Activated naive CD8-positive, alpha-beta T cell treated with anti-CD3 and anti-CD28 coated beads, Interleukin-2, amount 10 ng/mL, durations not matched to agents 7 days and 5 days (primary cell): ENCODE measurements around the gene SCN5A. TPM values are rescaled to one million over a fixed set of nuclear protein-coding genes. Genes with fewer than 3 reads are reported as not detected.

Experiments
- ATAC-seq: fragments of 150-1000 bp; cut with Tn5 transposase; one replicate; pipeline ENCODE4 v1.10.0; 2021; ENCODE audit warnings: low read depth, moderate library complexity
- POLR2A ChIA-PET: fragments of 350-600 bp; sonication (Branson Sonifier 250); formaldehyde crosslinking; loops from one replicate; lab custom pipeline; 2021; ENCODE audit warnings: antibody characterized with exemption; lab: Charles Lee
- DNase-seq: peaks from one replicate; pipeline ENCODE4 v3.0.0; 2021
- H3K27ac Mint-ChIP-seq: one replicate; pipeline ENCODE4 v1.8.0; 2022; ENCODE audit warnings: mild to moderate bottlenecking, mixed read lengths
- H3K27me3 Mint-ChIP-seq: one replicate; pipeline ENCODE4 v1.8.0; 2022; ENCODE audit warnings: mild to moderate bottlenecking, moderate library complexity, mixed read lengths
- H3K36me3 Mint-ChIP-seq: one replicate; pipeline ENCODE4 v1.8.0; 2021; ENCODE audit warnings: mild to moderate bottlenecking, mixed read lengths
- H3K4me1 Mint-ChIP-seq: one replicate; pipeline ENCODE4 v1.8.0; 2021; ENCODE audit warnings: mixed read lengths
- H3K4me3 Mint-ChIP-seq: one replicate; pipeline ENCODE4 v1.8.0; 2022; ENCODE audit warnings: mild to moderate bottlenecking, moderate library complexity, mixed read lengths
- H3K9me3 Mint-ChIP-seq: one replicate; pipeline ENCODE4 v1.8.0; 2021; ENCODE audit warnings: mixed read lengths
- total RNA-seq, 2 experiments: library from RNA; stranded (reverse); gene quantifications; one replicate each; pipeline ENCODE4 v1.2.3, GENCODE V29; 2021

SCN5A gene
- total RNA-seq, 2 experiments from 2014 or later, result 0.28 to 0.53 TPM

- Mint-ChIP-seq H3K36me3 (no peaks in the 10 kb centered on the region), H3K9me3 (no peaks in the 10 kb centered on the region), H3K4me3 (no peak overlapping the region), H3K27me3 (peaks cover 2% of the 10 kb centered on the region), H3K27ac (no peak overlapping the region), H3K4me1 (no peaks in the 10 kb centered on the region)
- ATAC-seq (no peak), DNase-seq (no peak)
- POLR2A ChIA-PET, result no interaction called here
Measured at GRCh38 chr3:38556640-38557358, 92.7 kb downstream of the SCN5A start.

GRCh38 chr3:38555926-38556325 lies 93.6 kb downstream of the SCN5A start:
- DNase-seq, result no peak
- no peak for ATAC-seq
- no peak overlapping the region for H3K4me3 Mint-ChIP-seq
- H3K27me3 Mint-ChIP-seq, result peaks cover 2% of the 10 kb centered on the region
- no peaks in the 10 kb centered on the region for H3K9me3 Mint-ChIP-seq
- POLR2A ChIA-PET, result no interaction called here
- H3K36me3 Mint-ChIP-seq, result no peaks in the 10 kb centered on the region
- no peak overlapping the region for H3K27ac Mint-ChIP-seq
- H3K4me1 Mint-ChIP-seq, result no peaks in the 10 kb centered on the region

- Mint-ChIP-seq H3K4me3 (no peak overlapping the region), H3K9me3 (no peaks in the 10 kb centered on the region), H3K27me3 (peaks cover 2% of the 10 kb centered on the region), H3K36me3 (no peaks in the 10 kb centered on the region), H3K4me1 (no peaks in the 10 kb centered on the region), H3K27ac (no peak overlapping the region)
- ATAC-seq (no peak), DNase-seq (no peak)
- POLR2A ChIA-PET, result no interaction called here
Measured at GRCh38 chr3:38555149-38555840, 94.2 kb downstream of the SCN5A start.

DNA sequence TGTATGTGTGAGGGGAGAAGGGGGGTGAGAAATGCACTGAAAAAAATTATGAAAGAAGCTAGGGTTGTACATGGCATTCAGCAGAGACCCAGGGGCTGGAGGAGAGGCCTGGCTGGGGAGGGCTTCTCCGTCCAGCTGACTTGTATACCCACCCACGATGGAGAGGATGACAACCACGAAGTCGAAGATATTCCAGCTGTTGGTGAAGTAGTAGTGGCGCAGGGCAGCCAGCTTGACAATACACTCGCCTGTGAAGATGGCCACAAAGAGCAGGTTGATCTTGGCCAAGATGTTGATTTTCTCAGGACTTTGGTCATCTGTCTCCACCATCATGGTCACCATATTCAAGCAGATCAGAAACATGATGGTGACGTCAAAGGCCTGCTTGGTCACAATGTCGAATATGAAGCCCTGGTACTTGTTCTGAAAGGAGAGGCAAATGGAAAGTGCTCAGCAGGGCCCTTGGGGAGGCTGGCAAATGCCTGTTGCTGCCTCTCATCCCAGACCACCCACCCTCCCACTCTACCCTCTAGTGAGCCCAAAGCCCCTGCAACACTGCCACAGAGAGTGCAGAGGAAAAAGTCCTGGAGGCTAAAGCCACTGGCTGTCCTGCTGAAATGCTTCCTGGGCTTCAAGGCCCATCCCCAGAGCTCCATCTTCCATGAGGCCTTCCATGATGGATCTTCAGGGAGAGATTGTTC lies 95.2 kb downstream of the SCN5A start:
- POLR2A ChIA-PET, result no interaction called here
- no peaks in the 10 kb centered on the region for H3K9me3 Mint-ChIP-seq
- H3K36me3 Mint-ChIP-seq, result no peaks in the 10 kb centered on the region
- peaks cover 2% of the 10 kb centered on the region for H3K27me3 Mint-ChIP-seq
- H3K4me3 Mint-ChIP-seq, result no peak overlapping the region
- H3K27ac Mint-ChIP-seq, result no peak overlapping the region
- ATAC-seq (no peak), DNase-seq (no peak)
- H3K4me1 Mint-ChIP-seq, result no peaks in the 10 kb centered on the region

DNA sequence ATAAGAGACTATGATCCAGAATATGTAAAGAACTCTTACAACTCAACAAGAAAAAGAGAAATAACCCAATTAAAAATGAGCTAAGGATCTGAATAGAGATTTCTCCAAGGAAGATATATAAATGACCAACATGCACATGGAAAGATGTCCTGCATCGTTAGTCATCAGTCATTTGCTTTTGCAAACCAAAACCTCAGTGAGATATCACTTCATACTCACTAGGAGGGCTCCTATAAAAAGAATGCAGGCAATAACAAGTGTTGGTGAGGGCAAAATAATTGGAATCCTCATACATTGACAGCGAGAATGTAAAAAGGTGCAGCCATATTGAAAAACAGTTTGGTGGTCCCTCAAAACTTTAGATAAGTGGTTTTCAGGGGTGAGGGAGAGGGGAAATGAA lies 96.4 kb downstream of the SCN5A start:
- no peak for ATAC-seq
- H3K9me3 Mint-ChIP-seq, result no peaks in the 10 kb centered on the region
- H3K27ac Mint-ChIP-seq, result no peak overlapping the region
- H3K4me1 Mint-ChIP-seq, result peaks cover 3% of the 10 kb centered on the region
- no peak for DNase-seq
- H3K4me3 Mint-ChIP-seq, result no peak overlapping the region
- peaks cover 2% of the 10 kb centered on the region for H3K27me3 Mint-ChIP-seq
- POLR2A ChIA-PET, result no interaction called here
- no peaks in the 10 kb centered on the region for H3K36me3 Mint-ChIP-seq

DNA sequence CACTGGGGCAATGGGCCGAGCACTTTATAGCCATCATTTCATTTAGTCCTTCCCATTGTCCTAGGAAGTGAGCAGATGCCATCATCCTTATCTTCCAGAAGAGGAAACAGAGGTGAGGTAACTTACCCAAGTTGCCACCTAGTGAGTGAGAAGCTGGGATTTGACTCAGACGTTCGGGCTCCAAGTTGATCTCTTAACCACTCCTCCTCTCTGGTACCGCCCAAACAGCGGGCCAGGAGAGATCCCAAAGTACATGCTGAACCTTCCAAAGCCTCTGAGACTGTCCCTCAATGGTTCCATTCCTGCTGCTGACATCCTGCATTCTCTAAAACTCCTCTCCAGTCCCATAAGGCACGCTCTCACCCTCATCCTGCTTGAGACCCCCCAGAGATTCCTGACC lies 97.1 kb downstream of the SCN5A start:
- H3K36me3 Mint-ChIP-seq, result no peaks in the 10 kb centered on the region
- POLR2A ChIA-PET, result no interaction called here
- H3K4me3 Mint-ChIP-seq, result no peak overlapping the region
- ATAC-seq, result no peak
- peaks cover 2% of the 10 kb centered on the region for H3K27me3 Mint-ChIP-seq
- H3K27ac Mint-ChIP-seq, result no peak overlapping the region
- H3K4me1 Mint-ChIP-seq, result peaks cover 4% of the 10 kb centered on the region
- no peak for DNase-seq
- no peaks in the 10 kb centered on the region for H3K9me3 Mint-ChIP-seq

DNA sequence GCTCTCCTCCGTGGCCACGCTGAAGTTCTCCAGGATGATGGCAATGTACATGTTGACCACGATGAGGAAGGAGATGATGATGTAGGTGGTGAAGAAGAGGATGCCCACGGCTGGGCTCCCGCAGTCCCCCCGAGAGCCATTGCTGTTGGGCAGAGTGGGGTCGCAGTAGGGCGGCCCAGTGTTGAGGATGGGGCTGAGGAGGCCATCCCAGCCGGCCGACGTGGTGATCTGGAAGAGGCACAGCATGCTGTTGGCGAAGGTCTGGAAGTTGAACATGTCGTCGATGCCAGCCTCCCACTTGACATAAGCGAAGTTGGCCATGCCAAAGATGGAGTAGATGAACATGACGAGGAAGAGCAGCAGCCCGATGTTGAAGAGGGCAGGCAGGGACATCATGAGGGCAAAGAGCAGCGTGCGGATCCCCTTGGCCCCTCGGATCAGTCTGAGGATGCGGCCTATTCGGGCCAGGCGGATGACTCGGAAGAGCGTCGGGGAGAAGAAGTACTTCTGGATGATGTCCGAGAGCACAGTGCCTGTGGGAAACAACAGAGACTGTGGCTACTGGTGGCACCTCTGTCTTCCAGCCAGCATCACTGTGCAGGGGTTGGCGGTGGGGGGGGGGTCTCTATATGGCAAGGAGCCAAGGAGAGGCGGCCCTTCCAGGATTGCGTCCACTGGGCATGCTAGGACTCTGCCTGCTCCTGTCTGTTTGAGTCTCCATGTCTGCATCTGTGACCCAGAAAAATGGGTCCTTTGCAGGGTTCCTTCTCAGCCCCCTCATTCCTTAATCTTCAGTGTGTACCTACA lies 98.3 kb downstream of the SCN5A start:
- peaks cover 4% of the 10 kb centered on the region for H3K4me1 Mint-ChIP-seq
- no peaks in the 10 kb centered on the region for H3K36me3 Mint-ChIP-seq
- POLR2A ChIA-PET, result no interaction called here
- DNase-seq (no peak), ATAC-seq (no peak)
- no peaks in the 10 kb centered on the region for H3K9me3 Mint-ChIP-seq
- peaks cover 7% of the 10 kb centered on the region for H3K27me3 Mint-ChIP-seq
- H3K4me3 Mint-ChIP-seq, result no peak overlapping the region
- H3K27ac Mint-ChIP-seq, result no peak overlapping the region

- peaks cover 10% of the 10 kb centered on the region for H3K27me3 Mint-ChIP-seq
- DNase-seq (no peak), ATAC-seq (no peak)
- no peak overlapping the region for H3K27ac Mint-ChIP-seq
- H3K9me3 Mint-ChIP-seq, result no peaks in the 10 kb centered on the region
- H3K4me1 Mint-ChIP-seq, result peaks cover 4% of the 10 kb centered on the region
- no peak overlapping the region for H3K4me3 Mint-ChIP-seq
- POLR2A ChIA-PET, result no interaction called here
- H3K36me3 Mint-ChIP-seq, result no peaks in the 10 kb centered on the region
Measured at GRCh38 chr3:38549957-38550840, 99.3 kb downstream of the SCN5A start.

DNA sequence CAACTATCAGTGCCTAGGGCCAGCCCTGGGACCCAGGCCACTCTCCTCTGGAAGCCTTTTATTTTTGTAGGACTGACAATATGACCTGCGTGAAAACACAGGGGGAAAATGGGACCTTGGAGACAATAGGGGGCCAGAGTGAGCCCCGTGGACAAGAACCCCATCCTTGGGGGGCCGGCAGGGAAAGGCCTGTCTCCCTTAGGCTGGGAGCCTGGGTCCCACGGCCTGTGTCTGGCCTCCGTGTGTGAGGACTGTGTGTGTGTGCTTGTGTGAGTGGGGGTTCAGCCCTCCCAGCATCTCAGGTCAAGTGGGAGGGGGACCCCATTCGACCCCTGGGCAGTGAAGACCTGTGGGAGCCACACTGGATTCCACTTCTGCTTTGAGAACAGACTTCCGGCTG lies 100.0 kb downstream of the SCN5A start:
- Mint-ChIP-seq H3K9me3 (no peaks in the 10 kb centered on the region), H3K27ac (no peak overlapping the region), H3K36me3 (no peaks in the 10 kb centered on the region), H3K4me1 (peaks cover 4% of the 10 kb centered on the region), H3K27me3 (peaks cover 10% of the 10 kb centered on the region), H3K4me3 (no peak overlapping the region)
- ATAC-seq (no peak), DNase-seq (no peak)
- POLR2A ChIA-PET, result no interaction called here

GRCh38 chr3:38549082-38549481 lies 100.4 kb downstream of the SCN5A start:
- peaks cover 10% of the 10 kb centered on the region for H3K27me3 Mint-ChIP-seq
- H3K27ac Mint-ChIP-seq, result no peak overlapping the region
- no peak for ATAC-seq
- H3K36me3 Mint-ChIP-seq, result no peaks in the 10 kb centered on the region
- H3K9me3 Mint-ChIP-seq, result no peaks in the 10 kb centered on the region
- no peak for DNase-seq
- POLR2A ChIA-PET, result no interaction called here
- no peak overlapping the region for H3K4me3 Mint-ChIP-seq
- H3K4me1 Mint-ChIP-seq, result peaks cover 4% of the 10 kb centered on the region

- no peak overlapping the region for H3K4me3 Mint-ChIP-seq
- H3K27me3 Mint-ChIP-seq, result peaks cover 10% of the 10 kb centered on the region
- no peak overlapping the region for H3K27ac Mint-ChIP-seq
- no peaks in the 10 kb centered on the region for H3K9me3 Mint-ChIP-seq
- no peak for ATAC-seq
- no peak for DNase-seq
- H3K36me3 Mint-ChIP-seq, result no peaks in the 10 kb centered on the region
- POLR2A ChIA-PET, result no interaction called here
- peaks cover 4% of the 10 kb centered on the region for H3K4me1 Mint-ChIP-seq
Measured at GRCh38 chr3:38548154-38548931, 101.1 kb downstream of the SCN5A start.

GRCh38 chr3:38545983-38546382 lies 103.5 kb downstream of the SCN5A start:
- no peak overlapping the region for H3K27ac Mint-ChIP-seq
- H3K27me3 Mint-ChIP-seq, result peaks cover 8% of the 10 kb centered on the region
- H3K9me3 Mint-ChIP-seq, result no peaks in the 10 kb centered on the region
- peaks cover 4% of the 10 kb centered on the region for H3K4me1 Mint-ChIP-seq
- H3K4me3 Mint-ChIP-seq, result no peak overlapping the region
- H3K36me3 Mint-ChIP-seq, result no peaks in the 10 kb centered on the region
- DNase-seq, result no peak
- POLR2A ChIA-PET, result no interaction called here
- ATAC-seq, result no peak
